NB4 (cell line): ENCODE measurements around the gene BATF3.

Source experiments
- MYC ChIP-seq: IDR thresholded peaks from 2 replicates; pipeline ENCODE4 v1.6.1; 2011; ENCODE audit warnings: low read depth, low read length
- POLR2A ChIP-seq: IDR thresholded peaks from 2 replicates; pipeline ENCODE4 v1.6.1; 2011; ENCODE audit warnings: mild to moderate bottlenecking; ENCODE audit not compliant: insufficient read length; ENCODE audit errors: extremely low read depth
- TF ChIP-seq, protein P1 (sequence below): IDR thresholded peaks from one replicate; pipeline ENCODE4 v1.5.1; 2012; ENCODE audit warnings: low read depth, low read length

GRCh38 chr1:212738330-212738729, 38.7 kb upstream of the BATF3 start:
- TF ChIP-seq, protein P1, sequence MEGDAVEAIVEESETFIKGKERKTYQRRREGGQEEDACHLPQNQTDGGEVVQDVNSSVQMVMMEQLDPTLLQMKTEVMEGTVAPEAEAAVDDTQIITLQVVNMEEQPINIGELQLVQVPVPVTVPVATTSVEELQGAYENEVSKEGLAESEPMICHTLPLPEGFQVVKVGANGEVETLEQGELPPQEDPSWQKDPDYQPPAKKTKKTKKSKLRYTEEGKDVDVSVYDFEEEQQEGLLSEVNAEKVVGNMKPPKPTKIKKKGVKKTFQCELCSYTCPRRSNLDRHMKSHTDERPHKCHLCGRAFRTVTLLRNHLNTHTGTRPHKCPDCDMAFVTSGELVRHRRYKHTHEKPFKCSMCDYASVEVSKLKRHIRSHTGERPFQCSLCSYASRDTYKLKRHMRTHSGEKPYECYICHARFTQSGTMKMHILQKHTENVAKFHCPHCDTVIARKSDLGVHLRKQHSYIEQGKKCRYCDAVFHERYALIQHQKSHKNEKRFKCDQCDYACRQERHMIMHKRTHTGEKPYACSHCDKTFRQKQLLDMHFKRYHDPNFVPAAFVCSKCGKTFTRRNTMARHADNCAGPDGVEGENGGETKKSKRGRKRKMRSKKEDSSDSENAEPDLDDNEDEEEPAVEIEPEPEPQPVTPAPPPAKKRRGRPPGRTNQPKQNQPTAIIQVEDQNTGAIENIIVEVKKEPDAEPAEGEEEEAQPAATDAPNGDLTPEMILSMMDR, result no peak
- TF ChIP-seq MYC (no peak), POLR2A (no peak)
